Peyer's patch (tissue), 4 donors: ENCODE measurements around the gene BEST3.

Experiments used
- CTCF ChIP-seq, 6 experiments: fragments of 450-650 bp in 4 of 6; fragments of 200-600 bp in 2 of 6; sonication (generic) in 1 of 6; IDR thresholded peaks; one replicate each; pipeline ENCODE4 v1.5.1; 2017 to 2019; ENCODE audit warnings: antibody characterized with exemption in 6 of 6, mild to moderate bottlenecking in 3 of 6, moderate library complexity in 1 of 6
- POLR2A ChIP-seq, 2 donors: fragments of 450-650 bp; IDR thresholded peaks; one replicate each; pipeline ENCODE4 v1.5.1; 2017; ENCODE audit warnings: antibody characterized with exemption in 2 of 2, mild to moderate bottlenecking in 2 of 2, moderate library complexity in 2 of 2

- TF ChIP-seq CTCF (IDR thresholded peaks at IDR 0.05), result no peak
- no peak for TF ChIP-seq POLR2A (IDR thresholded peaks at IDR 0.05)
Observed at GRCh38 chr12:69620077-69620476, 79.0 kb downstream of the BEST3 start.
